Astrocyte (in vitro differentiated cells and primary cell): Measurements from ENCODE around the gene LIN7A. TPM values are rescaled to one million over a fixed set of nuclear protein-coding genes. Genes with fewer than 3 reads are reported as not detected.
"Not testable (repeated sequence)": the region's sequence is repeated elsewhere in the genome, so short reads cannot be mapped to it uniquely, and the experiment has no call there.

Experiments
- DNase-seq: peaks from one replicate; pipeline ENCODE4 v3.0.0-alpha.2; 2010; ENCODE audit warnings: low read depth
- FAIRE-seq: peaks from 2 replicates; lab custom pipeline; 2011; peaks lifted over from hg19 to GRCh38; lab: Jason Lieb, UNC
- H2AFZ ChIP-seq: 2 replicates; pipeline ENCODE4 v1.6.0; 2012; ENCODE audit warnings: low read depth, low read length, inconsistent platforms
- H3K27ac ChIP-seq: 2 replicates; pipeline ENCODE4 v1.5.1; 2011; ENCODE audit warnings: low read depth, low read length, inconsistent platforms
- H3K27me3 ChIP-seq: 2 replicates; pipeline ENCODE4 v1.6.0; 2011; ENCODE audit warnings: low read length, inconsistent platforms; ENCODE audit not compliant: insufficient read depth
- H3K36me3 ChIP-seq: 2 replicates; pipeline ENCODE4 v1.5.1; 2011; ENCODE audit warnings: low read length, inconsistent platforms; ENCODE audit not compliant: insufficient read depth
- H3K4me1 ChIP-seq: 2 replicates; pipeline ENCODE4 v1.5.1; 2011; ENCODE audit warnings: low read length, inconsistent platforms; ENCODE audit not compliant: insufficient read depth
- H3K4me2 ChIP-seq: 2 replicates; pipeline ENCODE4 v1.6.0; 2012; ENCODE audit warnings: low read length, inconsistent platforms
- H3K4me3 ChIP-seq: 2 replicates; pipeline ENCODE4 v1.5.1; 2011; ENCODE audit warnings: low read depth, mild to moderate bottlenecking, low read length, inconsistent platforms; ENCODE audit not compliant: insufficient read depth
- H3K79me2 ChIP-seq: 2 replicates; pipeline ENCODE4 v1.6.0; 2012; ENCODE audit warnings: mild to moderate bottlenecking, low read length, inconsistent platforms; ENCODE audit not compliant: insufficient read depth
- H3K9ac ChIP-seq: 2 replicates; pipeline ENCODE4 v1.6.0; 2012; ENCODE audit warnings: mild to moderate bottlenecking, low read length, inconsistent platforms
- H3K9me3 ChIP-seq: 2 replicates; pipeline ENCODE4 v1.5.1; 2012; ENCODE audit warnings: low read depth, mild to moderate bottlenecking, low read length, inconsistent platforms; ENCODE audit not compliant: insufficient read depth
- H4K20me1 ChIP-seq: 2 replicates; pipeline ENCODE4 v1.6.0; 2012; ENCODE audit warnings: low read length, inconsistent platforms; ENCODE audit not compliant: insufficient read depth
- H3K27ac Mint-ChIP-seq: one replicate; pipeline ENCODE4 v1.8.0; 2021; ENCODE audit warnings: mild to moderate bottlenecking, mixed read lengths; ENCODE audit not compliant: unreplicated experiment
- H3K27me3 Mint-ChIP-seq: one replicate; pipeline ENCODE4 v1.8.0; 2021; ENCODE audit warnings: low read depth, mixed read lengths; ENCODE audit not compliant: unreplicated experiment
- H3K36me3 Mint-ChIP-seq: one replicate; pipeline ENCODE4 v1.8.0; 2021; ENCODE audit warnings: low read depth, mixed read lengths; ENCODE audit not compliant: unreplicated experiment
- H3K4me1 Mint-ChIP-seq: one replicate; pipeline ENCODE4 v1.8.0; 2021; ENCODE audit warnings: low read depth, mixed read lengths; ENCODE audit not compliant: unreplicated experiment
- H3K4me3 Mint-ChIP-seq: one replicate; pipeline ENCODE4 v1.8.0; 2021; ENCODE audit warnings: mild to moderate bottlenecking, moderate library complexity, mixed read lengths; ENCODE audit not compliant: unreplicated experiment
- H3K9me3 Mint-ChIP-seq: one replicate; pipeline ENCODE4 v1.8.0; 2021; ENCODE audit warnings: mild to moderate bottlenecking, mixed read lengths; ENCODE audit not compliant: unreplicated experiment
- CTCF ChIP-seq: IDR thresholded peaks from 2 replicates; pipeline ENCODE4 v1.5.1; 2011; ENCODE audit warnings: low read depth, mild to moderate bottlenecking, inconsistent platforms, low read length, moderate library complexity; ENCODE audit not compliant: insufficient read depth
- EZH2 ChIP-seq: IDR thresholded peaks from 2 replicates; pipeline ENCODE4 v1.6.1; 2012; ENCODE audit warnings: mild to moderate bottlenecking, low read length, inconsistent platforms; ENCODE audit not compliant: insufficient read depth
- total RNA-seq: library from RNA; stranded (reverse); gene quantifications from 2 replicates; pipeline ENCODE4 v1.2.1, GENCODE V29; 2021

The LIN7A gene
- total RNA-seq, 1 donor from 2014 or later, result 1.6 TPM

DNA sequence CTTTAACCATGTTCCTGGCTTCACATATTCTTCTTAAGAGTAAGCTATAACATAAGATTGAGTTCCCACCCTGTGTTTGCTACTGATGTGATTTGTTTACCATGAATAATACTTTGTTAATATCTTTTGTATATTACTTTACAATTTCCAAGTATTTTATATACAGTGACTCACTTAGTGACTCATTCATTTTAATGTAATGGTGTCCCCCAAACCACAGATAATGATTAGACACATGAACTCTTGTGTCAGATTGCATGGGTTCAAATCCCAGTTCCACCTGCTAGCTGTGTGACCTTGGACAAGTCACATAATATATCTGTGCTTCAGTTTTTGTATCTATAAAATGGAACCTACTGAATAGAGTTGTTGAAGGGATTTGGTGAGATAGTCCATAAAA, 144.9 kb downstream of the LIN7A start:
- Histone ChIP-seq H3K79me2 (no peaks in the 10 kb centered on the region), H3K4me3 (no peak overlapping the region), H4K20me1 (no peaks in the 10 kb centered on the region), H3K9me3 (no peaks in the 10 kb centered on the region), H3K27ac (no peak overlapping the region), H3K9ac (no peak overlapping the region), H3K36me3 (no peaks in the 10 kb centered on the region), H3K4me1 (no peaks in the 10 kb centered on the region), H3K27me3 (no peaks in the 10 kb centered on the region), H2AFZ (no peak overlapping the region), H3K4me2 (no peak overlapping the region)
- no peaks in the 10 kb centered on the region for H3K27me3 Mint-ChIP-seq
- no peak for DNase-seq
- TF ChIP-seq CTCF (no peak), EZH2 (no peak)
- no peak overlapping the region for H3K4me3 Mint-ChIP-seq
- H3K27ac Mint-ChIP-seq, result no peak overlapping the region
- no peak for FAIRE-seq
- peaks cover 2% of the 10 kb centered on the region for H3K9me3 Mint-ChIP-seq
- H3K36me3 Mint-ChIP-seq, result no peaks in the 10 kb centered on the region
- H3K4me1 Mint-ChIP-seq, result no peaks in the 10 kb centered on the region

DNA sequence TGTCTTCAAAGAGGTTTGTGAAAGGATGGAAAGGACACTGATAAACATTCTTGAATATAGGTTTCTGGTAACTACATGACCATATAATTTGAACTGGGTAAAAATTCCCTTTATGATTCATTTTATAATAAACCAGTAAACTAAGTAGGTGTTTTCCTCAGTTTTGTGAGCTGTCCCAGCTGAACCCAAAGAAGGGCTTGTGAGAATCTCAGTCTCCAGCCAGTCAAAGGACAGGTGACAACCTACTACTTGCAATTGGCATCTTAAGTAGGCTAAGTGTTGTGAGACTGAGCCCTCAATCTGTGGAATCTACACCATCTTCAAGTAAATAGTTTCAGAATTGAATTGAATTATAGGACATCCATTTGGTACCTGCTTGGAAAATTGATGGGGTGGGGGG, 145.9 kb downstream of the LIN7A start:
- no peak overlapping the region for H3K27ac Mint-ChIP-seq
- H3K4me3 Mint-ChIP-seq, result no peak overlapping the region
- no peak overlapping the region for H3K9ac ChIP-seq
- H3K9me3 Mint-ChIP-seq, result peaks cover 2% of the 10 kb centered on the region
- H3K36me3 Mint-ChIP-seq, result no peaks in the 10 kb centered on the region
- no peak for TF ChIP-seq EZH2
- TF ChIP-seq CTCF, result no peak
- no peaks in the 10 kb centered on the region for H3K79me2 ChIP-seq
- H3K4me3 ChIP-seq, result no peak overlapping the region
- DNase-seq (no peak), FAIRE-seq (no peak)
- H3K4me1 ChIP-seq, result no peaks in the 10 kb centered on the region
- H3K4me1 Mint-ChIP-seq, result no peaks in the 10 kb centered on the region
- no peak overlapping the region for H3K4me2 ChIP-seq
- no peaks in the 10 kb centered on the region for H3K36me3 ChIP-seq
- H3K27me3 Mint-ChIP-seq, result no peaks in the 10 kb centered on the region
- no peaks in the 10 kb centered on the region for H4K20me1 ChIP-seq
- H3K9me3 ChIP-seq, result no peaks in the 10 kb centered on the region
- no peaks in the 10 kb centered on the region for H3K27me3 ChIP-seq
- no peak overlapping the region for H3K27ac ChIP-seq
- H2AFZ ChIP-seq, result no peak overlapping the region

DNA sequence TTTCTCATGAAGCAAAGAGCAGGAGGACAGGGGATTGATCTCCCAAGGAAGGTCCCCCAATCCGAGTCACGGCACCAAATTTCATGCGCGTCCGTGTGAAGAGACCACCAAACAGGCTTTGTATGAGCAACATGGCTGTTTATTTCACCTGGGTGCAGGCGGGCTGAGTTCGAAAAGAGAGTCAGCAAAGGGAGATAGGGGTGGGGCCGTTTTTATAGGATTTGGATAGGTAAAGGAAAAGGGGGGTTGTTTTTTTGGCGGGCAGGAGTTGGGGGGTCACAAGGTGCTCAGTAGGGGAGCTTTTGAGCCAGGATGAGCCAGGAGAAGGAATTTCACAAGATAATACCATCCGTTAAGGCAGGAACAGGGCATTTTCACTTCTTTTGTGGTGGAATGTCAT, 149.3 kb downstream of the LIN7A start:
- H3K27me3 Mint-ChIP-seq, H4K20me1 ChIP-seq, H3K27me3 ChIP-seq, H3K4me1 Mint-ChIP-seq, DNase-seq, H3K4me3 ChIP-seq, H3K9me3 Mint-ChIP-seq, H3K36me3 Mint-ChIP-seq, H3K27ac Mint-ChIP-seq, H3K9ac ChIP-seq, H3K27ac ChIP-seq, H3K36me3 ChIP-seq, FAIRE-seq, H2AFZ ChIP-seq, H3K79me2 ChIP-seq, H3K4me3 Mint-ChIP-seq, H3K9me3 ChIP-seq, H3K4me2 ChIP-seq, H3K4me1 ChIP-seq: not testable (repeated sequence)

DNA sequence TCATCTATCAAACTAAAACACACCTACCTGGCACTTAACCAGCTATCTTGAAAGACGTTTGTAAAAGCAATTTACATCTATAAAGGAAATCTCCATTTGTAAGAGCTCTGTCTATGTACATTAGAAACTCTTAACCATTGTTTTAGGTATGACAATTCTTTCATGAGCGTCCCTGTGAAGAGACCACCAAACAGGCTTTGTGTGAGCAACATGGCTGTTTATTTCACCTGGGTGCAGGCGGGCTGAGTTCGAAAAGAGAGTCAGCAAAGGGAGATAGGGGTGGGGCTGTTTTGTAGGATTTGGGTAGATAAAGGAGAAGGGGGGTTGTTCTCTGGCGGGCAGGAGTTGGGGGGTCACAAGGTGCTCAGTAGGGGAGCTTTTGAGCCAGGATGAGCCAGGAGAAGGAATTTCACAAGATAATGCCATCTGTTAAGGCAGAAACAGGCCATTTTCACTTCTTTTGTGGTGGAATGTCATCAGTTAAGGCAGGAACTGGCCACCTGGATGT, 154.7 kb downstream of the LIN7A start:
- not testable (repeated sequence) for H3K27ac Mint-ChIP-seq, H3K9me3 ChIP-seq, H3K4me1 Mint-ChIP-seq, H3K4me3 ChIP-seq, H2AFZ ChIP-seq, H3K36me3 Mint-ChIP-seq, H3K9me3 Mint-ChIP-seq, H4K20me1 ChIP-seq, H3K9ac ChIP-seq, H3K36me3 ChIP-seq, H3K79me2 ChIP-seq, H3K4me3 Mint-ChIP-seq, H3K27ac ChIP-seq, DNase-seq, H3K4me2 ChIP-seq, H3K27me3 ChIP-seq, H3K27me3 Mint-ChIP-seq, FAIRE-seq, H3K4me1 ChIP-seq
